Activated CD8-positive, alpha-beta T cell treated with anti-CD3 and anti-CD28 coated beads, Interleukin-2, amount 10 ng/mL, durations not matched to agents 7 days and 5 days (primary cell): ENCODE results near the gene POLG2. TPM values are rescaled to one million over a fixed set of nuclear protein-coding genes. Genes with fewer than 3 reads are reported as not detected.

ENCODE experiments used
- ATAC-seq: fragments of 150-1000 bp; cut with Tn5 transposase; one replicate; pipeline ENCODE4 v1.10.0; 2021; ENCODE audit warnings: moderate library complexity
- CTCF ChIA-PET: fragments of 350-600 bp; sonication (Branson Sonifier 250); formaldehyde crosslinking; loops from one replicate; lab custom pipeline; 2021; ENCODE audit warnings: antibody characterized with exemption; lab: Charles Lee
- POLR2A ChIA-PET: fragments of 350-600 bp; sonication (Branson Sonifier 250); formaldehyde crosslinking; loops from one replicate; lab custom pipeline; 2021; ENCODE audit warnings: antibody characterized with exemption; lab: Charles Lee
- DNase-seq: peaks from one replicate; pipeline ENCODE4 v3.0.0-alpha.2; 2020
- H3K27ac Mint-ChIP-seq: one replicate; pipeline ENCODE4 v1.8.0; 2021; ENCODE audit warnings: mild to moderate bottlenecking, mixed read lengths
- H3K27me3 Mint-ChIP-seq: one replicate; pipeline ENCODE4 v1.8.0; 2021; ENCODE audit warnings: low read depth, mixed read lengths
- H3K36me3 Mint-ChIP-seq: one replicate; pipeline ENCODE4 v1.8.0; 2021; ENCODE audit warnings: low read depth, mixed read lengths
- H3K4me1 Mint-ChIP-seq: one replicate; pipeline ENCODE4 v1.8.0; 2021; ENCODE audit warnings: low read depth, mixed read lengths
- H3K4me3 Mint-ChIP-seq: one replicate; pipeline ENCODE4 v1.8.0; 2021; ENCODE audit warnings: mild to moderate bottlenecking, mixed read lengths
- H3K9me3 Mint-ChIP-seq: one replicate; pipeline ENCODE4 v1.8.0; 2022; ENCODE audit warnings: mixed read lengths; ENCODE audit not compliant: insufficient read depth
- total RNA-seq, 2 experiments: library from RNA; stranded (reverse); gene quantifications; one replicate each; pipeline ENCODE4 v1.2.3, GENCODE V29; 2021

The POLG2 gene
- total RNA-seq, 2 experiments from 2014 or later: 31.3 to 33.7 TPM

GRCh38 chr17:64506201-64506575 is 9.3 kb upstream of the POLG2 start, which contains the start of gene DDX5:
TSS of gene DDX5 (minus strand) at chr17:64506289. CDS start at chr17:64506119, 170 bp downstream.
- ATAC-seq: peak; percentile 58
- CTCF ChIA-PET: interaction anchor here (0.6 to 7.3 kb wide), 11 partner anchors 9 to 234 kb away, joined by 3 to 88 read pairs (median 8); partner anchors contain the start of gene POLG2
- peak within 1 kb of the TSS; percentile 100 for H3K27ac Mint-ChIP-seq
- peak within 1 kb of the TSS; percentile 99 for H3K4me3 Mint-ChIP-seq
- peaks cover 61% of the 10 kb centered on the region for H3K36me3 Mint-ChIP-seq
- no peaks in the 10 kb centered on the region for H3K27me3 Mint-ChIP-seq
- H3K4me1 Mint-ChIP-seq: peaks cover 50% of the 10 kb centered on the region
- H3K9me3 Mint-ChIP-seq: no peaks in the 10 kb centered on the region
- DNase-seq: peak; percentile 98
- POLR2A ChIA-PET: interaction anchor here (0.6 to 4.2 kb wide), 37 partner anchors 8 to 663 kb away, joined by 3 to 151 read pairs (median 4); partner anchors contain the start of genes PECAM1, POLG2, SMURF2 and TEX2

GRCh38 chr17:64505340-64506200 is 8.7 kb upstream of the POLG2 start:
- Mint-ChIP-seq H3K4me1 (peaks cover 56% of the 10 kb centered on the region), H3K36me3 (peaks cover 64% of the 10 kb centered on the region), H3K27me3 (no peaks in the 10 kb centered on the region), H3K9me3 (no peaks in the 10 kb centered on the region), H3K27ac (peak overlapping the region; percentile 100), H3K4me3 (peak overlapping the region; percentile 99)
- ATAC-seq (peak; percentile 49), DNase-seq (peak; percentile 93)
- ChIA-PET CTCF (interaction anchor here (2.8 to 7.3 kb wide), 4 partner anchors 9 to 94 kb away, joined by 13 to 88 read pairs (median 68); partner anchors contain the start of gene POLG2), POLR2A (interaction anchor here (0.6 to 4.2 kb wide), 34 partner anchors 8 to 480 kb away, joined by 3 to 151 read pairs (median 4); partner anchors contain the start of genes PECAM1, POLG2 and SMURF2)

DNA sequence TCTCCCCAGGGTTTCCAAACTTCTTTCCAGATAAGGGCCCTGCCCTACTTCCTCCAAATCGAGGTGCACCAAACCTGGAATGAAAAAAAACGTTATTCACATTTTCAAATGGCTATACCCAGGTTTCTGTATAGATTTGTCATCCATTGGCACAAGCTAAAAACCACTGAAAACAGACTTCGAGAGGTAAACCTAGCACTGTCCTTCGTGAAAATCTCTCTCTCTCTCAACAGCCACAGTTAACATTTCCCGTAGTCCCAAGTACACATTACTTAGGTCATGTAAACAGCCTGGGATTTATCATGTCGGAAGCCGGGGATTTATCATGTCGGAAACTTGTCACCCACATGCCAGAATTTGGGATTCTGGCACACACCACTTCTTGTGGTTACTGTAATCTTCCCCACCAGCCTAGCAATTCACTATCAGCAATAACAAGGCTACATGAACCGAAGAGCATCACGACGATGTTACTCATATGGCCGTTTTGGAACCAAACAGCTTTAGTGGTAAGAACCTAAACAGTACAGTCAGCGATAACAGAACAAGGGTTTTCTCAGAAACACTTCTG is 8.0 kb upstream of the POLG2 start:
- Mint-ChIP-seq H3K4me3 (peak overlapping the region; percentile 99), H3K27me3 (no peaks in the 10 kb centered on the region), H3K36me3 (peaks cover 67% of the 10 kb centered on the region), H3K9me3 (no peaks in the 10 kb centered on the region), H3K4me1 (peaks cover 63% of the 10 kb centered on the region), H3K27ac (peak overlapping the region; percentile 100)
- DNase-seq: no peak
- POLR2A ChIA-PET: interaction anchor here (0.6 to 4.2 kb wide), 27 partner anchors 7 to 481 kb away, joined by 3 to 151 read pairs (median 4); partner anchors contain the start of genes PECAM1, POLG2 and SMURF2
- CTCF ChIA-PET: interaction anchor here (1.1 to 7.3 kb wide), 5 partner anchors 8 to 112 kb away, joined by 3 to 88 read pairs (median 59); partner anchors contain the start of gene POLG2
- no peak for ATAC-seq

- no peak for DNase-seq
- no peaks in the 10 kb centered on the region for H3K9me3 Mint-ChIP-seq
Measured at GRCh38 chr17:64503821-64504768, 7.2 kb upstream of the POLG2 start.

GRCh38 chr17:64503341-64503740 is 6.5 kb upstream of the POLG2 start:
- H3K27me3 Mint-ChIP-seq: no peaks in the 10 kb centered on the region
- ATAC-seq: no peak
- CTCF ChIA-PET: interaction anchor here (1.1 to 7.3 kb wide), 4 partner anchors 12 to 146 kb away, joined by 3 to 88 read pairs (median 42); no protein-coding TSS in a partner anchor
- POLR2A ChIA-PET: interaction anchor here (1.2 kb wide), 1 partner anchor 153 kb away, joined by 3 read pairs; no protein-coding TSS in a partner anchor
- H3K4me1 Mint-ChIP-seq: peaks cover 69% of the 10 kb centered on the region
- no peaks in the 10 kb centered on the region for H3K9me3 Mint-ChIP-seq
- peaks cover 75% of the 10 kb centered on the region for H3K36me3 Mint-ChIP-seq
- peak overlapping the region; percentile 62 for H3K27ac Mint-ChIP-seq
- H3K4me3 Mint-ChIP-seq: no peak overlapping the region
- no peak for DNase-seq

More at GRCh38 chr17:64503821-64504768, 7.2 kb upstream of the POLG2 start:
- Mint-ChIP-seq H3K27me3 (no peaks in the 10 kb centered on the region), H3K36me3 (peaks cover 71% of the 10 kb centered on the region), H3K4me3 (peak overlapping the region; percentile 99), H3K4me1 (peaks cover 68% of the 10 kb centered on the region), H3K27ac (peak overlapping the region; percentile 100)
- CTCF ChIA-PET: interaction anchor here (1.1 to 7.3 kb wide), 4 partner anchors 7 to 112 kb away, joined by 3 to 88 read pairs (median 68); partner anchors contain the start of gene POLG2
- POLR2A ChIA-PET: interaction anchor here (1.1 to 4.2 kb wide), 9 partner anchors 6 to 158 kb away, joined by 3 to 151 read pairs (median 18); partner anchors contain the start of genes POLG2 and SMURF2
- no peak for ATAC-seq

GRCh38 chr17:64502809-64503208 is 6.0 kb upstream of the POLG2 start:
- Mint-ChIP-seq H3K4me1 (peaks cover 72% of the 10 kb centered on the region), H3K27me3 (no peaks in the 10 kb centered on the region), H3K27ac (no peak overlapping the region), H3K36me3 (peaks cover 80% of the 10 kb centered on the region), H3K9me3 (no peaks in the 10 kb centered on the region), H3K4me3 (no peak overlapping the region)
- ATAC-seq (no peak), DNase-seq (no peak)
- ChIA-PET POLR2A (interaction anchor here (0.6 to 1.5 kb wide), 3 partner anchors 11 to 206 kb away, joined by 3 to 9 read pairs (median 3); no protein-coding TSS in a partner anchor), CTCF (interaction anchor here (1.6 to 7.3 kb wide), 3 partner anchors 11 to 146 kb away, joined by 7 to 88 read pairs (median 76); no protein-coding TSS in a partner anchor)

DNA sequence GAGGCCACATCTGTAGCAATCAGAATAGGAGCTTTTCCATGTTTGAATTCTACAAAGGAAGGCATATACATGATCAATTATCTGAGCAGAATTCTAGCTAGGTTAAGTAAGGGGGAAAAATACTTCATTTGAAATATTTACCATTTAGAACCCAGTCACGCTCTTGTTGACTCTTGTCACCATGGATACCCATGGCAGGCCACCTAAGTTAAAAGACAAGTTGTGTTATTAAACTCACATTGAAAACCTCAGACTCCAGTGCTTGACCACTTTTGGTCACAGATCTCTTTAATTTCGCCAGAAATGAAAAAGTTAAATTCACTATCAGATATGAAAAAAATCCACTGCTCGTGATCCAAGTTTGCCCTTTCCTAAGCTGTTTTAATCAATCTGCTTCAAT is 5.2 kb upstream of the POLG2 start:
- H3K36me3 Mint-ChIP-seq: peaks cover 80% of the 10 kb centered on the region
- peak overlapping the region; percentile 31 for H3K27ac Mint-ChIP-seq
- no peaks in the 10 kb centered on the region for H3K9me3 Mint-ChIP-seq
- ChIA-PET CTCF (interaction anchor here (1.3 to 7.3 kb wide), 4 partner anchors 11 to 147 kb away, joined by 3 to 88 read pairs (median 42); no protein-coding TSS in a partner anchor), POLR2A (interaction anchor here (0.6 to 1.5 kb wide), 4 partner anchors 10 to 207 kb away, joined by 3 to 9 read pairs (median 3); no protein-coding TSS in a partner anchor)
- DNase-seq (no peak), ATAC-seq (no peak)
- no peak overlapping the region for H3K4me3 Mint-ChIP-seq
- H3K27me3 Mint-ChIP-seq: no peaks in the 10 kb centered on the region
- peaks cover 73% of the 10 kb centered on the region for H3K4me1 Mint-ChIP-seq

- peaks cover 75% of the 10 kb centered on the region for H3K4me1 Mint-ChIP-seq
- no peaks in the 10 kb centered on the region for H3K9me3 Mint-ChIP-seq
- H3K4me3 Mint-ChIP-seq: no peak overlapping the region
- POLR2A ChIA-PET: interaction anchor here (0.7 to 1.5 kb wide), 3 partner anchors 9 to 237 kb away, joined by 3 to 9 read pairs (median 3); no protein-coding TSS in a partner anchor
- H3K27ac Mint-ChIP-seq: no peak overlapping the region
- H3K36me3 Mint-ChIP-seq: peaks cover 83% of the 10 kb centered on the region
- no peak for DNase-seq
- no peaks in the 10 kb centered on the region for H3K27me3 Mint-ChIP-seq
- no peak for ATAC-seq
- CTCF ChIA-PET: interaction anchor here (1.3 to 7.3 kb wide), 4 partner anchors 10 to 81 kb away, joined by 3 to 88 read pairs (median 41); no protein-coding TSS in a partner anchor
Measured at GRCh38 chr17:64500862-64501765, 4.3 kb upstream of the POLG2 start.

GRCh38 chr17:64500487-64500859 is 3.6 kb upstream of the POLG2 start:
- Mint-ChIP-seq H3K27me3 (no peaks in the 10 kb centered on the region), H3K4me3 (no peak overlapping the region), H3K27ac (no peak overlapping the region), H3K4me1 (peaks cover 79% of the 10 kb centered on the region), H3K9me3 (no peaks in the 10 kb centered on the region), H3K36me3 (peaks cover 82% of the 10 kb centered on the region)
- CTCF ChIA-PET: interaction anchor here (1.5 kb wide), 1 partner anchor 9 kb away, joined by 6 read pairs; no protein-coding TSS in a partner anchor
- POLR2A ChIA-PET: interaction anchor here (0.6 to 0.7 kb wide), 3 partner anchors 75 to 236 kb away, joined by 3 to 5 read pairs (median 4); no protein-coding TSS in a partner anchor
- no peak for ATAC-seq
- no peak for DNase-seq
